K562 (cell line): ENCODE measurements around the gene TFDP1. TPM values are rescaled to one million over a fixed set of nuclear protein-coding genes. Genes with fewer than 3 reads are reported as not detected.

Experiments
- ATAC-seq: fragments of 200-7000 bp; cut with Tn5 transposase; 3 replicates; pipeline ENCODE4 v1.9.1; 2020; ENCODE audit warnings: moderate library complexity
- BruUV-seq: library from RNA; stranded (reverse); fragments of 400-500 nt; replicated peaks from 2 replicates; lab custom pipeline; 2021; lab: Mats Ljungman, UMichigan
- CTCF ChIA-PET: fragments of 300-600 bp; formaldehyde crosslinking; extraction: SDS; loops from one replicate; lab custom pipeline; 2021; ENCODE audit warnings: low intra/inter-chr PET ratio; lab: Yijun Ruan, JAX
- POLR2A ChIA-PET: fragments of 300-600, 350-650 bp; sonication (Branson Sonifier 250); formaldehyde crosslinking; extraction: SDS; loops from one replicate; lab custom pipeline; 2021; ENCODE audit warnings: antibody characterized with exemption, inconsistent platforms; lab: Yijun Ruan, JAX
- DNase-seq, 4 experiments: peaks; one replicate each; pipeline versions ENCODE4 v3.0.0 to v3.0.0-alpha.2; 2011 to 2018; ENCODE audit warnings: low spot score in 3 of 4, mixed read lengths in 3 of 4; ENCODE audit errors: extremely low read depth in 1 of 4
- FAIRE-seq: peaks from 2 replicates; lab custom pipeline; 2011; peaks lifted over from hg19 to GRCh38; lab: Jason Lieb, UNC
- H2AFZ ChIP-seq: 2 replicates; pipeline ENCODE4 v1.6.0; 2011; ENCODE audit warnings: low read depth, low read length, control low read depth, inconsistent platforms
- H3K27ac ChIP-seq: fragments of 200-600 bp; 3 replicates; pipeline ENCODE4 v1.8.0; 2011; ENCODE audit warnings: low read depth, mild to moderate bottlenecking, control low read depth, inconsistent platforms, low read length, moderate library complexity, mixed read lengths; ENCODE audit errors: extremely low read depth
- H3K27me3 ChIP-seq, 2 experiments: fragments of 300-600 bp in 1 of 2; 2 replicates in 1 of 2; 3 replicates in 1 of 2; pipeline versions ENCODE4 v1.6.0 to v1.8.0; 2011; ENCODE audit warnings: inconsistent platforms in 2 of 2, low read length in 2 of 2, mild to moderate bottlenecking in 1 of 2, mixed read lengths in 1 of 2, moderate library complexity in 1 of 2; ENCODE audit not compliant: control insufficient read depth in 2 of 2, insufficient read depth in 2 of 2
- H3K36me3 ChIP-seq: fragments of 300-600 bp; 3 replicates; pipeline ENCODE4 v1.8.0; 2011; ENCODE audit warnings: mild to moderate bottlenecking, low read length, inconsistent platforms; ENCODE audit not compliant: control insufficient read depth, insufficient read depth
- H3K4me1 ChIP-seq, 2 experiments: fragments of 200-600 bp in 1 of 2; replicated peaks in 1 of 2; 2 replicates in 1 of 2; 3 replicates in 1 of 2; pipeline versions ENCODE4 v1.5.1 to v1.8.0; 2011; ENCODE audit warnings: inconsistent platforms in 2 of 2, low read length in 2 of 2, mild to moderate bottlenecking in 1 of 2, mixed read lengths in 1 of 2, moderate library complexity in 1 of 2; ENCODE audit not compliant: control insufficient read depth in 2 of 2, insufficient read depth in 2 of 2
- H3K4me2 ChIP-seq: 2 replicates; pipeline ENCODE4 v1.6.1; 2011; ENCODE audit warnings: low read length, control low read depth, inconsistent platforms, mixed read lengths; ENCODE audit not compliant: insufficient read depth
- H3K4me3 ChIP-seq: fragments of 200-600 bp; sonication (generic), shearing (Covaris generic); 2 replicates; pipeline ENCODE4 v1.5.1; 2016; ENCODE audit warnings: control low read depth, inconsistent platforms
- H3K79me2 ChIP-seq: fragments of 200-600 bp; 3 replicates; pipeline ENCODE4 v1.8.0; 2011; ENCODE audit warnings: low read length, inconsistent platforms; ENCODE audit not compliant: control insufficient read depth, insufficient read depth
- H3K9ac ChIP-seq, 2 experiments: 2 replicates each; pipeline versions ENCODE4 v1.6.0 to v1.6.1; 2011; ENCODE audit warnings: low read depth in 2 of 2, low read length in 2 of 2, control low read depth in 1 of 2, inconsistent platforms in 1 of 2, mild to moderate bottlenecking in 1 of 2, mixed read lengths in 1 of 2; ENCODE audit not compliant: insufficient read depth in 1 of 2
- H3K9me1 ChIP-seq: one replicate; pipeline ENCODE4 v1.6.0; 2011; ENCODE audit warnings: inconsistent platforms, mild to moderate bottlenecking, low read length, moderate library complexity; ENCODE audit not compliant: control insufficient read depth, insufficient read depth
- H3K9me3 ChIP-seq: replicated peaks from 2 replicates; pipeline ENCODE4 v1.5.1; 2011; ENCODE audit warnings: low read depth, low read length, inconsistent platforms; ENCODE audit not compliant: control insufficient read depth, insufficient read depth
- H4K20me1 ChIP-seq: replicated peaks from 2 replicates; pipeline ENCODE4 v1.6.1; 2011; ENCODE audit warnings: low read length, inconsistent platforms, mixed read lengths; ENCODE audit not compliant: control insufficient read depth, insufficient read depth
- COPS2 ChIP-seq: fragments of 450-650 bp; conservative IDR thresholded peaks from 2 replicates; pipeline ENCODE4 v1.6.1; 2016; ENCODE audit warnings: mild to moderate bottlenecking, moderate library complexity
- HCFC1 ChIP-seq: IDR thresholded peaks from 2 replicates; pipeline ENCODE4 v1.6.1; 2012; ENCODE audit warnings: low read depth, low read length, improper control_type of control experiment
- ILK ChIP-seq: fragments of 450-650 bp; IDR thresholded peaks from 2 replicates; pipeline ENCODE4 v1.6.1; 2016; ENCODE audit warnings: missing genetic modification characterization, low read depth, mild to moderate bottlenecking, missing compliant biosample characterization, moderate library complexity, borderline replicate concordance
- SMAD4 ChIP-seq: fragments of 250-450 bp; sonication (Bioruptor Pico); conservative IDR thresholded peaks from 2 replicates; pipeline ENCODE4 v1.8.0; 2021; ENCODE audit warnings: inconsistent platforms, mild to moderate bottlenecking, moderate library complexity
- TEAD1 ChIP-seq, 2 experiments: fragments of 450-650 bp in 1 of 2; sonication (generic) in 1 of 2; formaldehyde crosslinking; IDR thresholded peaks; 2 replicates each; pipeline versions ENCODE4 v1.4.0 to v1.8.0; 2020 to 2022; ENCODE audit warnings: mild to moderate bottlenecking in 2 of 2, missing genetic modification reagents in 1 of 2
- ZNF212 ChIP-seq: fragments of 450-650 bp; formaldehyde crosslinking; IDR thresholded peaks from 2 replicates; pipeline ENCODE4 v1.4.0; 2020; ENCODE audit warnings: mild to moderate bottlenecking
- ZNF324 ChIP-seq: fragments of 250-450 bp; sonication (Bioruptor Pico); IDR thresholded peaks from 2 replicates; pipeline ENCODE4 v1.4.0; 2020; ENCODE audit warnings: mild to moderate bottlenecking
- WGBS: fragments of 100-300 bp; shearing (Covaris generic); methylation state at CpG from one replicate; pipeline ENCODE4 v1.1.6; 2016; ENCODE audit warnings: low coverage, mixed read lengths; ENCODE audit not compliant: insufficient coverage; ENCODE audit errors: missing lambda C conversion rate; 5-methylcytosine and 5-hydroxymethylcytosine counted together
- in situ Hi-C: fragments of 300-500 bp; cut with MboI; formaldehyde crosslinking; loops from 4 replicates; pipeline ENCODE4 v1.15.0; 2018; ENCODE audit warnings: inconsistent platforms, mixed read lengths
- intact Hi-C: fragments of 100-400 bp; cut with micrococcal nuclease; formaldehyde crosslinking; loops from 2 replicates; pipeline ENCODE4 v1.14.2; 2022
- polyA plus RNA-seq, 8 experiments: library from polyadenylated mRNA; depleted of rRNA in 4 of 8; stranded (reverse) in 5 of 8; unstranded in 3 of 8; fragments of >200 nt; fragmentation: Nextera tagmentation in 2 of 8; fragmentation: Illumina TruSeq in 1 of 8; extraction: Ambion mirVana in 2 of 8; extraction: Trizol in 1 of 8; gene quantifications; 2 replicates each; pipeline versions ENCODE4 v1.2.1 to v1.2.3, GENCODE V29; 2011 to 2014; ENCODE audit warnings: inconsistent platforms in 1 of 8, missing spikeins in 1 of 8
- total RNA-seq, 7 experiments: library from RNA; depleted of rRNA in 6 of 7; stranded (reverse); fragments of >200 nt in 6 of 7; fragmentation: Illumina TruSeq in 2 of 7; extraction: Trizol in 2 of 7; gene quantifications; 2 replicates each; pipeline versions ENCODE4 v1.2.1 to v1.2.3, GENCODE V29; 2011 to 2021; ENCODE audit warnings: low replicate concordance in 1 of 7

The TFDP1 gene
- total and polyA plus RNA-seq, 9 of the 15 experiments (the other 6 are each of a cell fraction or from before 2014, with no cell fraction given) = 33.8 to 145 (median 69.1) TPM

DNA sequence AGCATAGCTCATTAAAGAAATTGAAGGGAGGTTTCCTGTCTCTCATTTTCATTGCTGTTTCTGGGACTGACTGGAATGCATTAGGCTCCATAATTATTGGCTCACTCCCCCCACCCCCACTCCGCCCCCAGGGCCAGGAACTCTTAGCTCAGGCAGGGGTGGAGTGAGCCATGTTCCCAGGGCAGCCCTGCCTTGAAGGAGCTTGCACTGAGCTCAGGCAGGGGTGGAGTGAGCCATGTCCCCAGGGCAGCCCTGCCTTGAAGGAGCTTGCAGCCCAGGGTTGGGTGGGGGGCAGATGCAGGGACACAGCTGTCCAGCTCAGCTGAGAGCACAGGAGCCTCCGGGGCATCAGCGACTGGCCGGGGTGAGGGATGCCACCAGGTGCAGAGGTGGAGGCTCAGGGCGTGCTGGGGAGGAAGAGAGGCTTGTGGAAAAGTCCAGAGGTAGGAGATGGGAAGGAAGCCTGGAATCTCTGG lies 39.1 kb upstream of the TFDP1 start:
- H2AFZ ChIP-seq = no peak overlapping the region
- CTCF ChIA-PET = no interaction called here
- POLR2A ChIA-PET = interaction anchor here (1.0 kb wide), 1 partner anchor 13 kb away, joined by 3 read pairs; no protein-coding TSS in a partner anchor
- peaks cover 11% of the 10 kb centered on the region; the same call in 2 of the 3 replicates for H3K79me2 ChIP-seq
- H3K4me2 ChIP-seq = no peak overlapping the region
- no peaks in the 10 kb centered on the region; the same call in 1 of the 2 replicates for H4K20me1 ChIP-seq
- H3K27ac ChIP-seq = no peak overlapping the region
- no peaks in the 10 kb centered on the region for H3K27me3 ChIP-seq
- no peak overlapping the region; a peak in 1 of 4 replicates for H3K9ac ChIP-seq
- no TSS peak for BruUV-seq
- H3K4me3 ChIP-seq = no peak overlapping the region
- peaks cover 12% of the 10 kb centered on the region; the same call in 2 of the 3 replicates for H3K36me3 ChIP-seq
- in situ Hi-C loops (no loop called here), intact Hi-C loops (no loop called here)
- ATAC-seq (no peak), FAIRE-seq (no peak), DNase-seq (no peak)
- H3K9me3 ChIP-seq = no peaks in the 10 kb centered on the region; the same call in 1 of the 2 replicates
- TF ChIP-seq ZNF212 (CRISPR knock-in tag) (no peak), ZNF324 (CRISPR knock-in tag) (no peak), ILK (tag) (no peak), HCFC1 (no peak)
- H3K4me1 ChIP-seq = peaks cover 0 to 35% of the 10 kb centered on the region in 2 experiments; a peak in 3 of 5 replicates
- WGBS = no CpG with 5 or more reads among the region's 5 CpGs
- no peaks in the 10 kb centered on the region for H3K9me1 ChIP-seq

DNA sequence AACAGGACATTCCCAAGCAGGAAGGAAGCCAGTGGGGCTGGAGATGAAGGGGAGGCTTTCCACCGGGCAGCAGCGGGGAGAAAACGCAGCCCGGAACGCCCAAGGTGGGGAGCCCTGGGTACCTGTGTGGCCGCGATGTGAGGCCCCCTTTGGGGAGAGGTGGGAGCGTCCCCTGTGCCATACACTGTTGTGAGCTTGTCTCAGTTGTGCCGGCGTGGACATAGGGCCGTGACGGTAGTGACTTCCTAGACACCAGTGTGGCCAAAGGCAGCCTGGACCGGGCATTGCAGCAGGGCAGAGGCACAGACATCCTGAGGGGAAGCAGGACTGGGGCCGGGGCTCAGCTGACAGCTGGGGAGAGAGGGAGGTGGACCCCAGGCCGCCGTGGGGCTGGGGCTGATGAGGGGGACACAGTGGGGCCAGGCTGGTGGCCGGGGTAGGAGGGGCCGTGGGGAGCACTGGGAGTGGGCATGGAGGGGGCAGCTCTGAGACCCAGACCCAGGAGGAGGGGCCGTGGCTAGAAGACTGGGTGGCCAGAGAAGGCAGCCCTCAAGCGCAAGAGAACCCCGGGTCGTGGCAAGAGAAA lies 38.5 kb upstream of the TFDP1 start:
- H3K9ac ChIP-seq = no peak overlapping the region
- no peak overlapping the region for H3K4me3 ChIP-seq
- no peaks in the 10 kb centered on the region; the same call in 1 of the 2 replicates for H3K9me3 ChIP-seq
- no peak overlapping the region for H3K27ac ChIP-seq
- ChIA-PET CTCF (no interaction called here), POLR2A (interaction anchor here (0.6 to 1.0 kb wide), 2 partner anchors 14 to 338 kb away, joined by 3 read pairs; partner anchors contain the start of gene PCID2)
- no peak overlapping the region for H3K4me2 ChIP-seq
- in situ Hi-C loops (no loop called here), intact Hi-C loops (no loop called here)
- no peak for ATAC-seq
- DNase-seq = no peak
- H3K36me3 ChIP-seq = peaks cover 14% of the 10 kb centered on the region; the same call in 2 of the 3 replicates
- H2AFZ ChIP-seq = no peak overlapping the region
- no peak for FAIRE-seq
- no peaks in the 10 kb centered on the region for H3K27me3 ChIP-seq
- TF ChIP-seq SMAD4 (CRISPR knock-in tag) = no peak
- TF ChIP-seq COPS2 = no peak
- TF ChIP-seq TEAD1 (CRISPR knock-in tag; IDR thresholded peaks at IDR 0.05) = no peak
- no peaks in the 10 kb centered on the region; the same call in 1 of the 2 replicates for H4K20me1 ChIP-seq
- H3K9me1 ChIP-seq = no peaks in the 10 kb centered on the region
- no TSS peak for BruUV-seq
- H3K4me1 ChIP-seq = peaks cover 0 to 35% of the 10 kb centered on the region in 2 experiments; a peak in 3 of 5 replicates
- H3K79me2 ChIP-seq = peaks cover 6% of the 10 kb centered on the region; the same call in 2 of the 3 replicates
- 94% methylated on average over 7 of the region's 22 CpGs for WGBS
